Neutrophil (primary cell): ENCODE data around the gene TNS3.

Experiments used
- H3K27ac ChIP-seq: fragments of 200-600 bp; sonication (generic); 2 replicates; pipeline ENCODE4 v1.5.1; 2016; ENCODE audit warnings: mild to moderate bottlenecking, moderate library complexity
- H3K27me3 ChIP-seq: fragments of 200-600 bp; sonication (generic); 2 replicates; pipeline ENCODE4 v1.6.0; 2016; ENCODE audit warnings: mild to moderate bottlenecking
- H3K36me3 ChIP-seq: fragments of 200-600 bp; sonication (generic); 2 replicates; pipeline ENCODE4 v1.5.1; 2017
- H3K4me1 ChIP-seq, 2 experiments: fragments of 200-600 bp in 1 of 2; sonication (generic) in 1 of 2; 1 replicate in 1 of 2; 2 replicates in 1 of 2; pipeline versions ENCODE4 v1.5.1 to v1.6.1; 2013 to 2016; ENCODE audit warnings: low read depth in 1 of 2, low read length in 1 of 2, mild to moderate bottlenecking in 1 of 2, moderate library complexity in 1 of 2; ENCODE audit not compliant: control insufficient read depth in 1 of 2, insufficient read depth in 1 of 2
- H3K4me3 ChIP-seq, 2 experiments: fragments of 200-600 bp in 1 of 2; sonication (generic) in 1 of 2; 1 replicate in 1 of 2; 2 replicates in 1 of 2; pipeline ENCODE4 v1.5.1; 2013 to 2016; ENCODE audit warnings: low read depth in 1 of 2, low read length in 1 of 2, mild to moderate bottlenecking in 1 of 2, moderate library complexity in 1 of 2
- H3K9me3 ChIP-seq: fragments of 200-600 bp; sonication (generic); 2 replicates; pipeline ENCODE4 v1.5.1; 2016
- CTCF ChIP-seq: fragments of 200-600 bp; sonication (generic); IDR thresholded peaks from 2 replicates; pipeline ENCODE4 v1.5.1; 2016; ENCODE audit warnings: antibody characterized with exemption

TNS3 gene

GRCh38 chr7:47300472-47301104, 281.3 kb downstream of the TNS3 start:
- TF ChIP-seq CTCF, result no peak
- H3K27ac ChIP-seq, result no peak overlapping the region
- no peaks in the 10 kb centered on the region for H3K4me1 ChIP-seq
- H3K4me3 ChIP-seq, result no peak overlapping the region
- H3K9me3 ChIP-seq, result no peaks in the 10 kb centered on the region
- no peaks in the 10 kb centered on the region for H3K27me3 ChIP-seq
- H3K36me3 ChIP-seq, result no peaks in the 10 kb centered on the region

DNA sequence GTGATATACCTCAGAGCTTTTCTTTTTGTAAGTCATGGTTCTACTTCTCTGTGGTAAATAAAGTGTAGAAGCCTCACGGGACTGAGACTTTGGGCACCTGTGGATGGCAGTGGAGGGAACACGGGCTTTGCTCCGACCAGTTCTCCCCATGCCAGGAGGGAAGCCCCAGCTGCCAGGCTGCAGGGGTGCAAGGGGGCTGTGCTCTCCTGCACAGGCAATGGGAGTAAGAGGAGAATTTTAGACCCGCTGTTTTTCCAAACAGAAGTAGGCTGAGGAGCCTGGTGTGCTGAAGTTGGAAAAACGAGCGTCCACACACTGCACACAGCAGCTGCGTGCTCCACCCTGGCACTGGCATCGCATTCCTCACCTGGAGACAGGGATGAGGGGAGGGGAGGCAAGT, 282.4 kb downstream of the TNS3 start:
- no peak overlapping the region for H3K27ac ChIP-seq
- TF ChIP-seq CTCF, result no peak
- no peaks in the 10 kb centered on the region for H3K4me1 ChIP-seq
- H3K27me3 ChIP-seq, result no peaks in the 10 kb centered on the region
- H3K9me3 ChIP-seq, result no peaks in the 10 kb centered on the region
- H3K36me3 ChIP-seq, result no peaks in the 10 kb centered on the region
- H3K4me3 ChIP-seq, result no peak overlapping the region

GRCh38 chr7:47298636-47299035, 283.3 kb downstream of the TNS3 start:
- Histone ChIP-seq H3K27me3 (no peaks in the 10 kb centered on the region), H3K27ac (no peak overlapping the region), H3K9me3 (no peaks in the 10 kb centered on the region), H3K4me1 (no peaks in the 10 kb centered on the region), H3K4me3 (no peak overlapping the region), H3K36me3 (no peaks in the 10 kb centered on the region)
- no peak for TF ChIP-seq CTCF

GRCh38 chr7:47297120-47297519, 284.8 kb downstream of the TNS3 start:
- H3K4me3 ChIP-seq, result no peak overlapping the region
- TF ChIP-seq CTCF, result no peak
- no peaks in the 10 kb centered on the region for H3K36me3 ChIP-seq
- H3K27me3 ChIP-seq, result no peaks in the 10 kb centered on the region
- no peaks in the 10 kb centered on the region for H3K4me1 ChIP-seq
- no peak overlapping the region for H3K27ac ChIP-seq
- H3K9me3 ChIP-seq, result no peaks in the 10 kb centered on the region

DNA sequence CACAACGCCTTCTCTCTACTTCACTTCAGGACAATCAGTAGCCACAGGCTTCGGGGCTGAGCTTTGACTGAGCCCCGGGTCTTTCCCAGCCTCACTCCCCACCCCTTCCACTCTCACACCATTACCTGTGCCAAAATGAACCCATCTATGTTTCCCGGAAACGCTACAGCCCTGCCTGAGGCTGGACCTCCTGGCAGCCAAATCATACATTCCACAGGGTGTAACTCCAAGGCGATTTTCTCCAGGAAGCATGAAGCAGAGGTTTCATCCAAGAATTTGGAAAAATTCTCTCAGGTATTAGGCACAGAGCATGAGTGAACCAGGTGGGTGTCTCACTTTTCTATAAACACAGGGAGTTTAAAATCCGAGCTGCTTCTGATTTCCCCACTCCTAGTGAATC, 286.3 kb downstream of the TNS3 start:
- Histone ChIP-seq H3K36me3 (no peaks in the 10 kb centered on the region), H3K27ac (no peak overlapping the region), H3K9me3 (no peaks in the 10 kb centered on the region), H3K4me3 (no peak overlapping the region), H3K27me3 (no peaks in the 10 kb centered on the region), H3K4me1 (peaks cover 6 to 10% of the 10 kb centered on the region in 2 experiments)
- TF ChIP-seq CTCF, result no peak
